Measurements from ENCODE around the gene LRRC8E.
A peak's percentile ranks its signal among the peaks of the same experiment; 100 is the strongest.

LRRC8E gene

GRCh38 chr19:7912144-7912696, 23.9 kb downstream of the LRRC8E start:
- no peak for TF ChIP-seq CTCF (IDR thresholded peaks at IDR 0.05; ENCODE audit: borderline replicate concordance, insufficient read depth, low read depth, low read length)
- no peak overlapping the region for H3K4me3 ChIP-seq (ENCODE audit: low read depth, low read length)

- TF ChIP-seq CTCF (IDR thresholded peaks at IDR 0.05; ENCODE audit: borderline replicate concordance, insufficient read depth, low read depth, low read length), result no peak
- no peak overlapping the region for H3K4me3 ChIP-seq (ENCODE audit: low read depth, low read length)
These were observed 24.6 kb downstream of the LRRC8E start for GRCh38 chr19:7912697-7913564.

GRCh38 chr19:7913652-7914051, 25.3 kb downstream of the LRRC8E start:
- TF ChIP-seq CTCF (IDR thresholded peaks at IDR 0.05; ENCODE audit: borderline replicate concordance, insufficient read depth, low read depth, low read length), result no peak
- no peak overlapping the region for H3K4me3 ChIP-seq (ENCODE audit: low read depth, low read length)

- H3K4me3 ChIP-seq (ENCODE audit: low read depth, low read length), result no peak overlapping the region
- no peak for TF ChIP-seq CTCF (IDR thresholded peaks at IDR 0.05; ENCODE audit: borderline replicate concordance, insufficient read depth, low read depth, low read length)
These were observed 25.8 kb downstream of the LRRC8E start for GRCh38 chr19:7914099-7914498.

- TF ChIP-seq CTCF (IDR thresholded peaks at IDR 0.05; ENCODE audit: borderline replicate concordance, insufficient read depth, low read depth, low read length), result no peak
- no peak within 1 kb of the TSS for H3K4me3 ChIP-seq (ENCODE audit: low read depth, low read length)
These were observed 26.3 kb downstream of the LRRC8E start, which contains the start of gene TGFBR3L for GRCh38 chr19:7914598-7915045. Gene TGFBR3L (plus strand): TSS chr19:7914830.

- H3K4me3 ChIP-seq (ENCODE audit: low read depth, low read length), result peak overlapping the region; percentile 43
- no peak for TF ChIP-seq CTCF (IDR thresholded peaks at IDR 0.05; ENCODE audit: borderline replicate concordance, insufficient read depth, low read depth, low read length)
These were observed 27.2 kb downstream of the LRRC8E start for GRCh38 chr19:7915250-7916102.
